Glutamatergic neuron (in vitro differentiated cells): ENCODE data around the gene CRTC3. TPM values are rescaled to one million over a fixed set of nuclear protein-coding genes. Genes with fewer than 3 reads are reported as not detected.

Source experiments
- DNase-seq: peaks from one replicate; pipeline ENCODE4 v3.0.0; 2022
- H3K27ac Mint-ChIP-seq: one replicate; pipeline ENCODE4 v1.8.0; 2020; ENCODE audit warnings: mild to moderate bottlenecking, mixed read lengths, inconsistent platforms; ENCODE audit not compliant: unreplicated experiment
- H3K27me3 Mint-ChIP-seq: one replicate; pipeline ENCODE4 v1.8.0; 2020; ENCODE audit warnings: mild to moderate bottlenecking, moderate library complexity, mixed read lengths, inconsistent platforms; ENCODE audit not compliant: unreplicated experiment
- H3K36me3 Mint-ChIP-seq: one replicate; pipeline ENCODE4 v1.8.0; 2020; ENCODE audit warnings: mild to moderate bottlenecking, mixed read lengths, inconsistent platforms; ENCODE audit not compliant: unreplicated experiment
- H3K4me1 Mint-ChIP-seq: one replicate; pipeline ENCODE4 v1.8.0; 2020; ENCODE audit warnings: mild to moderate bottlenecking, low read depth, mixed read lengths, inconsistent platforms; ENCODE audit not compliant: unreplicated experiment
- H3K4me3 Mint-ChIP-seq: one replicate; pipeline ENCODE4 v1.8.0; 2020; ENCODE audit warnings: mild to moderate bottlenecking, mixed read lengths, inconsistent platforms; ENCODE audit not compliant: unreplicated experiment
- H3K9me3 Mint-ChIP-seq: one replicate; pipeline ENCODE4 v1.8.0; 2020; ENCODE audit warnings: mild to moderate bottlenecking, moderate library complexity, mixed read lengths, inconsistent platforms; ENCODE audit not compliant: unreplicated experiment
- CTCF ChIP-seq: fragments of 200-600 bp; sonication (generic); IDR thresholded peaks from one replicate; pipeline ENCODE4 v1.5.0; 2021; ENCODE audit not compliant: partially characterized antibody, unreplicated experiment
- total RNA-seq: library from RNA; stranded (reverse); fragmentation: NEBNext Ultra II Directional; extraction: Animal tissue kit (Norgen Biotek cat#: 25700); gene quantifications from one replicate; pipeline ENCODE4 v1.2.1, GENCODE V29; 2021; ENCODE audit not compliant: unreplicated experiment

CRTC3 gene
- total RNA-seq, 1 donor from 2014 or later: 50.1 TPM

- Mint-ChIP-seq H3K36me3 (no peaks in the 10 kb centered on the region), H3K4me3 (no peak overlapping the region), H3K4me1 (no peaks in the 10 kb centered on the region), H3K27me3 (peaks cover 1% of the 10 kb centered on the region), H3K27ac (no peak overlapping the region), H3K9me3 (peaks cover 2% of the 10 kb centered on the region)
- no peak for TF ChIP-seq CTCF
- no peak for DNase-seq
Measured at GRCh38 chr15:90679959-90680358, 150.2 kb downstream of the CRTC3 start.

- H3K27ac Mint-ChIP-seq: no peak overlapping the region
- H3K36me3 Mint-ChIP-seq: no peaks in the 10 kb centered on the region
- no peak for TF ChIP-seq CTCF
- H3K4me3 Mint-ChIP-seq: no peak overlapping the region
- no peak for DNase-seq
- peaks cover 1% of the 10 kb centered on the region for H3K27me3 Mint-ChIP-seq
- peaks cover 2% of the 10 kb centered on the region for H3K9me3 Mint-ChIP-seq
- no peaks in the 10 kb centered on the region for H3K4me1 Mint-ChIP-seq
Measured at GRCh38 chr15:90680371-90680935, 150.7 kb downstream of the CRTC3 start.

- Mint-ChIP-seq H3K27ac (no peak overlapping the region), H3K4me1 (no peaks in the 10 kb centered on the region), H3K27me3 (peaks cover 1% of the 10 kb centered on the region), H3K36me3 (no peaks in the 10 kb centered on the region), H3K9me3 (peaks cover 2% of the 10 kb centered on the region), H3K4me3 (no peak overlapping the region)
- no peak for TF ChIP-seq CTCF
- DNase-seq: no peak
Measured at GRCh38 chr15:90681056-90681455, 151.3 kb downstream of the CRTC3 start.

GRCh38 chr15:90681480-90681879, 151.8 kb downstream of the CRTC3 start:
- H3K9me3 Mint-ChIP-seq: peaks cover 2% of the 10 kb centered on the region
- peaks cover 1% of the 10 kb centered on the region for H3K27me3 Mint-ChIP-seq
- TF ChIP-seq CTCF: no peak
- no peaks in the 10 kb centered on the region for H3K36me3 Mint-ChIP-seq
- H3K4me3 Mint-ChIP-seq: no peak overlapping the region
- H3K4me1 Mint-ChIP-seq: no peaks in the 10 kb centered on the region
- no peak overlapping the region for H3K27ac Mint-ChIP-seq
- no peak for DNase-seq

- H3K27me3 Mint-ChIP-seq: peaks cover 1% of the 10 kb centered on the region
- no peak for TF ChIP-seq CTCF
- no peaks in the 10 kb centered on the region for H3K36me3 Mint-ChIP-seq
- H3K27ac Mint-ChIP-seq: no peak overlapping the region
- no peaks in the 10 kb centered on the region for H3K9me3 Mint-ChIP-seq
- no peak for DNase-seq
- no peaks in the 10 kb centered on the region for H3K4me1 Mint-ChIP-seq
- no peak overlapping the region for H3K4me3 Mint-ChIP-seq
Measured at GRCh38 chr15:90683371-90683770, 153.6 kb downstream of the CRTC3 start.
